H9 (cell line): ENCODE data around the gene CD1C. TPM values are rescaled to one million over a fixed set of nuclear protein-coding genes. Genes with fewer than 3 reads are reported as not detected.

Experiments
- DNase-seq: peaks from one replicate; pipeline ENCODE4 v3.0.0-alpha.2; 2017
- H2AFZ ChIP-seq: one replicate; pipeline ENCODE4 v1.6.1; 2013; ENCODE audit warnings: mild to moderate bottlenecking, low read length, control low read depth, moderate library complexity
- H2AK5ac ChIP-seq: 2 replicates; pipeline ENCODE4 v1.6.1; 2013; ENCODE audit warnings: low read length, control low read depth, mixed read lengths; ENCODE audit not compliant: insufficient read length
- H2BK120ac ChIP-seq: one replicate; pipeline ENCODE4 v1.6.1; 2013; ENCODE audit warnings: low read depth, mild to moderate bottlenecking, low read length, control low read depth, inconsistent platforms; ENCODE audit not compliant: poor library complexity, severe bottlenecking
- H2BK12ac ChIP-seq: 2 replicates; pipeline ENCODE4 v1.6.1; 2013; ENCODE audit warnings: low read length, control low read depth, mixed read lengths, low read depth; ENCODE audit not compliant: insufficient read length
- H2BK15ac ChIP-seq: 2 replicates; pipeline ENCODE4 v1.6.1; 2013; ENCODE audit warnings: low read depth, low read length, control low read depth
- H2BK20ac ChIP-seq: one replicate; pipeline ENCODE4 v1.6.1; 2013; ENCODE audit warnings: low read depth, mild to moderate bottlenecking, low read length, control low read depth, inconsistent platforms; ENCODE audit not compliant: poor library complexity, severe bottlenecking
- H2BK5ac ChIP-seq: 2 replicates; pipeline ENCODE4 v1.6.1; 2013; ENCODE audit warnings: low read length, control low read depth, mixed read lengths; ENCODE audit not compliant: insufficient read length
- H3K14ac ChIP-seq: 2 replicates; pipeline ENCODE4 v1.6.1; 2013; ENCODE audit warnings: low read length, control low read depth; ENCODE audit not compliant: insufficient read depth
- H3K18ac ChIP-seq: 2 replicates; pipeline ENCODE4 v1.6.1; 2013; ENCODE audit warnings: low read depth, mild to moderate bottlenecking, mixed read lengths, low read length, control low read depth; ENCODE audit not compliant: insufficient read length
- H3K23ac ChIP-seq: 2 replicates; pipeline ENCODE4 v1.6.1; 2013; ENCODE audit warnings: low read length, control low read depth, mixed read lengths, low read depth; ENCODE audit not compliant: insufficient read length
- H3K23me2 ChIP-seq: 2 replicates; pipeline ENCODE4 v1.6.1; 2013; ENCODE audit warnings: low read depth, mild to moderate bottlenecking, mixed read lengths, low read length, control low read depth; ENCODE audit not compliant: insufficient read length, poor library complexity, severe bottlenecking
- H3K27ac ChIP-seq: 2 replicates; pipeline ENCODE4 v1.5.1; 2013; ENCODE audit warnings: low read length, control low read depth, mixed read lengths, low read depth; ENCODE audit not compliant: insufficient read length
- H3K27me3 ChIP-seq: 2 replicates; pipeline ENCODE4 v1.6.1; 2013; ENCODE audit warnings: low read length, control low read depth, inconsistent platforms; ENCODE audit not compliant: insufficient read depth
- H3K4ac ChIP-seq: 2 replicates; pipeline ENCODE4 v1.6.1; 2013; ENCODE audit warnings: low read depth, mild to moderate bottlenecking, control low read depth, inconsistent platforms, low read length, moderate library complexity
- H3K4me1 ChIP-seq: 2 replicates; pipeline ENCODE4 v1.6.1; 2013; ENCODE audit warnings: low read length, control low read depth, inconsistent platforms; ENCODE audit not compliant: insufficient read depth
- H3K4me2 ChIP-seq: 2 replicates; pipeline ENCODE4 v1.6.1; 2013; ENCODE audit warnings: low read length, control low read depth, mixed read lengths; ENCODE audit not compliant: insufficient read length, insufficient read depth
- H3K56ac ChIP-seq: 2 replicates; pipeline ENCODE4 v1.6.1; 2013; ENCODE audit warnings: low read depth, mild to moderate bottlenecking, mixed read lengths, low read length, control low read depth; ENCODE audit not compliant: insufficient read length
- H3K79me1 ChIP-seq: 2 replicates; pipeline ENCODE4 v1.6.1; 2013; ENCODE audit warnings: low read depth, mild to moderate bottlenecking, moderate library complexity, low read length, control low read depth, inconsistent platforms; ENCODE audit not compliant: insufficient read depth, poor library complexity, severe bottlenecking
- H3K79me2 ChIP-seq: 2 replicates; pipeline ENCODE4 v1.6.1; 2013; ENCODE audit warnings: low read length, control low read depth, inconsistent platforms; ENCODE audit not compliant: insufficient read depth
- H3K9ac ChIP-seq: 2 replicates; pipeline ENCODE4 v1.6.1; 2013; ENCODE audit warnings: low read length, control low read depth, mixed read lengths; ENCODE audit not compliant: insufficient read length; ENCODE audit errors: extremely low read depth
- H3K9me3 ChIP-seq: one replicate; pipeline ENCODE4 v1.6.1; 2013; ENCODE audit warnings: low read depth, low read length, inconsistent platforms; ENCODE audit not compliant: control insufficient read depth
- H3T11ph ChIP-seq: one replicate; pipeline ENCODE4 v1.6.1; 2013; ENCODE audit warnings: mild to moderate bottlenecking, low read length, control low read depth, inconsistent platforms
- H4K20me1 ChIP-seq: one replicate; pipeline ENCODE4 v1.6.1; 2013; ENCODE audit not compliant: control insufficient read depth, insufficient read length, insufficient read depth
- H4K5ac ChIP-seq: 2 replicates; pipeline ENCODE4 v1.6.1; 2013; ENCODE audit warnings: low read depth, mild to moderate bottlenecking, mixed read lengths, low read length, control low read depth; ENCODE audit not compliant: insufficient read length
- H4K8ac ChIP-seq: replicated peaks from 2 replicates; pipeline ENCODE4 v1.6.1; 2013; ENCODE audit warnings: low read length, control low read depth, mixed read lengths, low read depth; ENCODE audit not compliant: insufficient read length
- H4K91ac ChIP-seq: 2 replicates; pipeline ENCODE4 v1.6.1; 2013; ENCODE audit warnings: low read depth, mild to moderate bottlenecking, moderate library complexity, mixed read lengths, low read length, control low read depth; ENCODE audit not compliant: insufficient read length
- H3K27ac Mint-ChIP-seq, 3 experiments: 2 replicates in 2 of 3; 3 replicates in 1 of 3; pipeline ENCODE4 v1.8.0; 2020 to 2021; ENCODE audit warnings: mixed read lengths in 3 of 3, mild to moderate bottlenecking in 1 of 3, moderate library complexity in 1 of 3
- H3K27me3 Mint-ChIP-seq: 2 replicates; pipeline ENCODE4 v1.8.0; 2021; ENCODE audit warnings: low read depth, mild to moderate bottlenecking, moderate library complexity, mixed read lengths
- H3K36me3 Mint-ChIP-seq, 3 experiments: 2 replicates in 2 of 3; 3 replicates in 1 of 3; pipeline ENCODE4 v1.8.0; 2020 to 2021; ENCODE audit warnings: low read depth in 3 of 3, mixed read lengths in 3 of 3; ENCODE audit not compliant: insufficient read depth in 1 of 3
- H3K4me1 Mint-ChIP-seq, 2 experiments: 2 replicates each; pipeline ENCODE4 v1.8.0; 2020; ENCODE audit warnings: mixed read lengths in 2 of 2
- H3K4me3 Mint-ChIP-seq, 2 experiments: 2 replicates in 1 of 2; 3 replicates in 1 of 2; pipeline ENCODE4 v1.8.0; 2020 to 2021; ENCODE audit warnings: mild to moderate bottlenecking in 2 of 2, mixed read lengths in 2 of 2, moderate library complexity in 1 of 2
- H3K9me3 Mint-ChIP-seq, 2 experiments: 2 replicates in 1 of 2; 3 replicates in 1 of 2; pipeline ENCODE4 v1.8.0; 2020; ENCODE audit warnings: mild to moderate bottlenecking in 2 of 2, mixed read lengths in 2 of 2, moderate library complexity in 1 of 2
- WGBS: extraction: QIAGEN DNeasy Blood & Tissue Kit; methylation state at CpG from one replicate; pipeline ENCODE4 v1.1.7; 2013; ENCODE audit warnings: missing lambda C conversion rate, low lambda C conversion rate, mixed read lengths; ENCODE audit not compliant: insufficient read length; ENCODE audit errors: extremely low coverage; 5-methylcytosine and 5-hydroxymethylcytosine counted together
- total RNA-seq: library from RNA; stranded (reverse); gene quantifications from 2 replicates; pipeline ENCODE4 v1.2.1, GENCODE V29; 2021
- TF ChIP-seq, protein P1 (sequence below): fragments of 200-600 bp; sonication (generic); conservative IDR thresholded peaks from 3 replicates; pipeline ENCODE4 v1.8.0; 2021; ENCODE audit warnings: antibody characterized with exemption, mild to moderate bottlenecking

Gene CD1C
- total RNA-seq, 1 experiment from 2014 or later: not detected

DNA sequence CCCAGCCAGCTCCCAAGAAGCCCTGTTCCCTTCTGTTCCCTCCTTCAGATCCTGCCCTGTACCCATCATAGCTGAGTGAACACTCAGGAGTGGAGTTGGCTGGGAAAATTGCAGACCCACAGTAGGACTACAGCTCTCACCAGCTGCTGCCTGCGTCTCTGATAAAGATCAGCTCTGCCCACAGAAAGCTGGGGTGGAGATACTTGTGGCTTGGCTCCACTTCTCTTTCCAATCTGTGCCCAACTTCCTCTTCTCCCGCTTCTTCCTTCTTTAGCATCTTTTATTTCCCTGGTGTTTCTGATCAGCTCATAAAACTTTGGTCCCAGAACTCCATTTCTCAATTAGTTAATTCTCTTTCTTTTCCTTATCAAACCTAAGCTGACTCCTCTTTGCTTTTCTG is 41.0 kb upstream of the CD1C start:
- Histone ChIP-seq H3K4me2 (no peak overlapping the region), H3K79me1 (no peaks in the 10 kb centered on the region), H2BK12ac (no peak overlapping the region), H2BK15ac (no peak overlapping the region), H2AK5ac (no peak overlapping the region), H3K4ac (no peak overlapping the region), H3K14ac (no peak overlapping the region), H3K4me1 (no peaks in the 10 kb centered on the region), H3K56ac (no peak overlapping the region), H2BK5ac (no peak overlapping the region), H3T11ph (no peak overlapping the region), H3K79me2 (no peaks in the 10 kb centered on the region), H4K20me1 (no peaks in the 10 kb centered on the region), H2AFZ (no peak overlapping the region), H3K23ac (no peak overlapping the region), H2BK20ac (no peak overlapping the region), H3K27me3 (no peaks in the 10 kb centered on the region), H4K91ac (no peak overlapping the region), H3K9me3 (no peaks in the 10 kb centered on the region), H3K27ac (no peak overlapping the region), H4K5ac (no peak overlapping the region), H4K8ac (no peak overlapping the region), H2BK120ac (no peak overlapping the region), H3K23me2 (no peaks in the 10 kb centered on the region), H3K18ac (no peak overlapping the region), H3K9ac (no peak overlapping the region)
- Mint-ChIP-seq H3K4me1 (no peaks in the 10 kb centered on the region), H3K4me3 (no peak overlapping the region), H3K9me3 (no peaks in the 10 kb centered on the region), H3K27me3 (no peaks in the 10 kb centered on the region), H3K36me3 (no peaks in the 10 kb centered on the region), H3K27ac (no peak overlapping the region)
- no peak for DNase-seq
- TF ChIP-seq, protein P1, sequence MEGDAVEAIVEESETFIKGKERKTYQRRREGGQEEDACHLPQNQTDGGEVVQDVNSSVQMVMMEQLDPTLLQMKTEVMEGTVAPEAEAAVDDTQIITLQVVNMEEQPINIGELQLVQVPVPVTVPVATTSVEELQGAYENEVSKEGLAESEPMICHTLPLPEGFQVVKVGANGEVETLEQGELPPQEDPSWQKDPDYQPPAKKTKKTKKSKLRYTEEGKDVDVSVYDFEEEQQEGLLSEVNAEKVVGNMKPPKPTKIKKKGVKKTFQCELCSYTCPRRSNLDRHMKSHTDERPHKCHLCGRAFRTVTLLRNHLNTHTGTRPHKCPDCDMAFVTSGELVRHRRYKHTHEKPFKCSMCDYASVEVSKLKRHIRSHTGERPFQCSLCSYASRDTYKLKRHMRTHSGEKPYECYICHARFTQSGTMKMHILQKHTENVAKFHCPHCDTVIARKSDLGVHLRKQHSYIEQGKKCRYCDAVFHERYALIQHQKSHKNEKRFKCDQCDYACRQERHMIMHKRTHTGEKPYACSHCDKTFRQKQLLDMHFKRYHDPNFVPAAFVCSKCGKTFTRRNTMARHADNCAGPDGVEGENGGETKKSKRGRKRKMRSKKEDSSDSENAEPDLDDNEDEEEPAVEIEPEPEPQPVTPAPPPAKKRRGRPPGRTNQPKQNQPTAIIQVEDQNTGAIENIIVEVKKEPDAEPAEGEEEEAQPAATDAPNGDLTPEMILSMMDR: no peak
- no CpG with 5 or more reads among the region's 2 CpGs for WGBS
